GM18867 (cell line): ENCODE measurements around the gene PCDHA1.
"Not testable (repeated sequence)": the region's sequence is repeated elsewhere in the genome, so short reads cannot be mapped to it uniquely, and the experiment has no call there.

Experiments
- ATAC-seq: cut with Tn5 transposase; IDR thresholded peaks from one replicate; pipeline ENCODE4 v1.9.1; 2021; ENCODE audit warnings: mild to moderate bottlenecking, moderate library complexity; ENCODE audit not compliant: unreplicated experiment

The PCDHA1 gene

GRCh38 chr5:140785905-140786686 lies at the start of gene PCDHA1:
Gene PCDHA1, plus strand, starts transcription at chr5:140786140.
- no peak for ATAC-seq

GRCh38 chr5:140737486-140737885 lies 48.5 kb upstream of the PCDHA1 start:
- ATAC-seq, result no peak

GRCh38 chr5:140741967-140742366 lies 44.0 kb upstream of the PCDHA1 start:
- no peak for ATAC-seq

GRCh38 chr5:140753561-140753960 lies 32.4 kb upstream of the PCDHA1 start:
- ATAC-seq, result no peak

- no peak for ATAC-seq
Observed at GRCh38 chr5:140764177-140764973, 21.6 kb upstream of the PCDHA1 start.

GRCh38 chr5:140767444-140767843 lies 18.5 kb upstream of the PCDHA1 start:
- ATAC-seq, result no peak

GRCh38 chr5:140780512-140780911 lies 5.4 kb upstream of the PCDHA1 start:
- ATAC-seq, result no peak

- not testable (repeated sequence) for ATAC-seq
Observed at GRCh38 chr5:140787422-140787821, 1.5 kb downstream of the PCDHA1 start.

- not testable (repeated sequence) for ATAC-seq
Observed at GRCh38 chr5:140787849-140788504, 2.0 kb downstream of the PCDHA1 start.

- ATAC-seq, result no peak
Observed at GRCh38 chr5:140791089-140791488, 5.1 kb downstream of the PCDHA1 start.

GRCh38 chr5:140794595-140795258 lies 8.8 kb downstream of the PCDHA1 start, which contains the start of gene PCDHA2:
Gene PCDHA2, plus strand, starts transcription at chr5:140794852.
- ATAC-seq, result no peak

- no peak for ATAC-seq
Observed at GRCh38 chr5:140795259-140795641, 9.3 kb downstream of the PCDHA1 start.

- ATAC-seq, result not testable (repeated sequence)
Observed at GRCh38 chr5:140796072-140796717, 10.3 kb downstream of the PCDHA1 start.

- no peak for ATAC-seq
Observed at GRCh38 chr5:140796718-140797095, 10.8 kb downstream of the PCDHA1 start.

- no peak for ATAC-seq
Observed at GRCh38 chr5:140800816-140801493, 15.0 kb downstream of the PCDHA1 start, which contains the start of gene PCDHA3. Gene PCDHA3, plus strand, starts transcription at chr5:140801057.

- no peak for ATAC-seq
Observed at GRCh38 chr5:140801494-140801841, 15.5 kb downstream of the PCDHA1 start.

GRCh38 chr5:140802381-140802780 lies 16.4 kb downstream of the PCDHA1 start:
- not testable (repeated sequence) for ATAC-seq

GRCh38 chr5:140802781-140803271 lies 16.9 kb downstream of the PCDHA1 start:
- no peak for ATAC-seq

GRCh38 chr5:140806834-140807775 lies 21.2 kb downstream of the PCDHA1 start, which contains the start of gene PCDHA4:
Gene PCDHA4, plus strand, starts transcription at chr5:140807068.
- no peak for ATAC-seq
